ENCODE results near the gene RXRB. TPM values are rescaled to one million over a fixed set of nuclear protein-coding genes. Genes with fewer than 3 reads are reported as not detected.
A peak's percentile ranks its signal among the peaks of the same experiment; 100 is the strongest.

The RXRB gene
- total and polyA plus RNA-seq, 2 of the 8 experiments (the other 6 are each of a cell fraction or from before 2014, with no cell fraction given), result 13.0 to 18.1 TPM

- TF ChIP-seq EZH2 (IDR thresholded peaks at IDR 0.05; ENCODE audit: low read depth, low read length, severe bottlenecking) (peak; percentile 11), NANOG (IDR thresholded peaks at IDR 0.05; ENCODE audit: insufficient read depth, low read depth, low read length, poor library complexity, severe bottlenecking) (no peak), BACH1 (IDR thresholded peaks at IDR 0.05; ENCODE audit: low read length) (peak; percentile 60; the same call in 1 of the 2 replicates), TBP (IDR thresholded peaks at IDR 0.05; ENCODE audit: low read depth, low read length) (no peak; the same call in 1 of the 2 replicates), KDM5A (IDR thresholded peaks at IDR 0.05; ENCODE audit: low read length) (no peak), POLR2A (IDR thresholded peaks at IDR 0.05; ENCODE audit: control extremely low read depth in 1 of 2, low read depth in 2 of 2, low read length in 2 of 2) (peak in 1 of 2 experiments; percentile 43; a peak in 1 of 3 replicates), MAX (IDR thresholded peaks at IDR 0.05) (peak; percentile 16; the same call in 1 of the 2 replicates), SP1 (IDR thresholded peaks at IDR 0.05; ENCODE audit: low read depth, low read length) (peak; percentile 43; the same call in 1 of the 2 replicates), SP4 (IDR thresholded peaks at IDR 0.05; ENCODE audit: low read length) (no peak), E2F6 (IDR thresholded peaks at IDR 0.05) (no peak), NRF1 (IDR thresholded peaks at IDR 0.05; ENCODE audit: low read depth, low read length) (no peak), GABPA (IDR thresholded peaks at IDR 0.05; ENCODE audit: borderline replicate concordance, insufficient read depth, low read length) (peak; percentile 83; the same call in 1 of the 2 replicates), TEAD4 (IDR thresholded peaks at IDR 0.05; ENCODE audit: low read depth, low read length) (no peak; the same call in 1 of the 2 replicates), CTCF (IDR thresholded peaks at IDR 0.05; ENCODE audit: control extremely low read depth in 1 of 3, insufficient read depth in 1 of 3, low read depth in 1 of 3, low read length in 3 of 3) (no peak; a peak in 1 of 4 replicates), SRF (IDR thresholded peaks at IDR 0.05; ENCODE audit: low read depth, low read length) (no peak), RXRA (IDR thresholded peaks at IDR 0.05; ENCODE audit: insufficient read depth, low read depth, low read length) (no peak), POLR2AphosphoS5 (IDR thresholded peaks at IDR 0.05; ENCODE audit: low read depth, low read length) (peak; percentile 55), PHF8 (conservative IDR thresholded peaks at IDR 0.05; ENCODE audit: low read depth, low read length) (peak; percentile 69), HDAC6 (IDR thresholded peaks at IDR 0.05; ENCODE audit: low read depth, low read length) (no peak), SIN3A (conservative IDR thresholded peaks at IDR 0.05 in 1 of 2, IDR thresholded peaks at IDR 0.05 in 1 of 2; ENCODE audit: low read depth in 1 of 2, low read length in 2 of 2) (peak; percentile 52 to 79; a peak in 3 of 4 replicates)
These were observed 7.9 kb upstream of the RXRB start, which contains the start of gene RING1 (continued) for GRCh38 chr6:33208091-33208967.

All from H1 (cell line).